ENCODE data around the gene BNIP1. TPM values are rescaled to one million over a fixed set of nuclear protein-coding genes. Genes with fewer than 3 reads are reported as not detected.

BNIP1 gene
- polyA plus RNA-seq, 1 donor from 2014 or later = 23.3 TPM

DNA sequence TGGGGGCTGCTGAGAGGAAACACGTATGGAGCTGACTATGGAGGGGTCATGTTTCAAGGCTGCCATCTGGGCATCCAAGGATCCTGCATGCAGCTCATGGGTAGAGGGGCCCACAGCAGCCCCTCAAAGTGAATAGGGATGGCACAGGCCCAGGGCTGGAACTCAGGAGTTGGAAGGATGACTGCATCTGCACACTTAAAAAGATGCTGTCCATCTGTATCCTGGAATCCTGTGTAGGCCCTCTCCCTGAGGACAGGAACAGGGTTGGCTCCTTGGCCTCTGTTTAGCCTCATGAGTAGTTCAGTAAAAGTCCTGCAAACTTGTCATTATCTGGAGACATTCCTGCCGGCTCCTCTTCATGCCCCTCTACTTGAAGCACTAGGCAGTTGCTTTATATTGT lies 4.0 kb downstream of the BNIP1 start:
- H3K36me3 ChIP-seq (ENCODE audit: insufficient read depth, low read length) = no peaks in the 10 kb centered on the region
- no peaks in the 10 kb centered on the region for H3K9me3 ChIP-seq (ENCODE audit: low read length)
- H3K9me2 ChIP-seq (ENCODE audit: insufficient read depth, low read length) = no peaks in the 10 kb centered on the region
- no peaks in the 10 kb centered on the region for H3K27me3 ChIP-seq (ENCODE audit: insufficient read depth, low read depth, low read length)
- TF ChIP-seq, protein P1, sequence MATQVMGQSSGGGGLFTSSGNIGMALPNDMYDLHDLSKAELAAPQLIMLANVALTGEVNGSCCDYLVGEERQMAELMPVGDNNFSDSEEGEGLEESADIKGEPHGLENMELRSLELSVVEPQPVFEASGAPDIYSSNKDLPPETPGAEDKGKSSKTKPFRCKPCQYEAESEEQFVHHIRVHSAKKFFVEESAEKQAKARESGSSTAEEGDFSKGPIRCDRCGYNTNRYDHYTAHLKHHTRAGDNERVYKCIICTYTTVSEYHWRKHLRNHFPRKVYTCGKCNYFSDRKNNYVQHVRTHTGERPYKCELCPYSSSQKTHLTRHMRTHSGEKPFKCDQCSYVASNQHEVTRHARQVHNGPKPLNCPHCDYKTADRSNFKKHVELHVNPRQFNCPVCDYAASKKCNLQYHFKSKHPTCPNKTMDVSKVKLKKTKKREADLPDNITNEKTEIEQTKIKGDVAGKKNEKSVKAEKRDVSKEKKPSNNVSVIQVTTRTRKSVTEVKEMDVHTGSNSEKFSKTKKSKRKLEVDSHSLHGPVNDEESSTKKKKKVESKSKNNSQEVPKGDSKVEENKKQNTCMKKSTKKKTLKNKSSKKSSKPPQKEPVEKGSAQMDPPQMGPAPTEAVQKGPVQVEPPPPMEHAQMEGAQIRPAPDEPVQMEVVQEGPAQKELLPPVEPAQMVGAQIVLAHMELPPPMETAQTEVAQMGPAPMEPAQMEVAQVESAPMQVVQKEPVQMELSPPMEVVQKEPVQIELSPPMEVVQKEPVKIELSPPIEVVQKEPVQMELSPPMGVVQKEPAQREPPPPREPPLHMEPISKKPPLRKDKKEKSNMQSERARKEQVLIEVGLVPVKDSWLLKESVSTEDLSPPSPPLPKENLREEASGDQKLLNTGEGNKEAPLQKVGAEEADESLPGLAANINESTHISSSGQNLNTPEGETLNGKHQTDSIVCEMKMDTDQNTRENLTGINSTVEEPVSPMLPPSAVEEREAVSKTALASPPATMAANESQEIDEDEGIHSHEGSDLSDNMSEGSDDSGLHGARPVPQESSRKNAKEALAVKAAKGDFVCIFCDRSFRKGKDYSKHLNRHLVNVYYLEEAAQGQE (IDR thresholded peaks at IDR 0.05; ENCODE audit: borderline replicate concordance) = no peak
- TF ChIP-seq EZH2 (IDR thresholded peaks at IDR 0.05; ENCODE audit: borderline replicate concordance, insufficient read depth, low read length, poor library complexity, severe bottlenecking) = no peak
- TF ChIP-seq MXI1 (conservative IDR thresholded peaks at IDR 0.05; ENCODE audit: poor library complexity, severe bottlenecking) = no peak
- TF ChIP-seq RAD21 (conservative IDR thresholded peaks at IDR 0.05) = no peak
- no peak for TF ChIP-seq EP300 (conservative IDR thresholded peaks at IDR 0.05; ENCODE audit: poor library complexity, severe bottlenecking)
- TF ChIP-seq POLR2AphosphoS5 (IDR thresholded peaks at IDR 0.05) = no peak
- no peak for TF ChIP-seq TAF1 (IDR thresholded peaks at IDR 0.05; ENCODE audit: low read depth)
- TF ChIP-seq, protein P2, sequence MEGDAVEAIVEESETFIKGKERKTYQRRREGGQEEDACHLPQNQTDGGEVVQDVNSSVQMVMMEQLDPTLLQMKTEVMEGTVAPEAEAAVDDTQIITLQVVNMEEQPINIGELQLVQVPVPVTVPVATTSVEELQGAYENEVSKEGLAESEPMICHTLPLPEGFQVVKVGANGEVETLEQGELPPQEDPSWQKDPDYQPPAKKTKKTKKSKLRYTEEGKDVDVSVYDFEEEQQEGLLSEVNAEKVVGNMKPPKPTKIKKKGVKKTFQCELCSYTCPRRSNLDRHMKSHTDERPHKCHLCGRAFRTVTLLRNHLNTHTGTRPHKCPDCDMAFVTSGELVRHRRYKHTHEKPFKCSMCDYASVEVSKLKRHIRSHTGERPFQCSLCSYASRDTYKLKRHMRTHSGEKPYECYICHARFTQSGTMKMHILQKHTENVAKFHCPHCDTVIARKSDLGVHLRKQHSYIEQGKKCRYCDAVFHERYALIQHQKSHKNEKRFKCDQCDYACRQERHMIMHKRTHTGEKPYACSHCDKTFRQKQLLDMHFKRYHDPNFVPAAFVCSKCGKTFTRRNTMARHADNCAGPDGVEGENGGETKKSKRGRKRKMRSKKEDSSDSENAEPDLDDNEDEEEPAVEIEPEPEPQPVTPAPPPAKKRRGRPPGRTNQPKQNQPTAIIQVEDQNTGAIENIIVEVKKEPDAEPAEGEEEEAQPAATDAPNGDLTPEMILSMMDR (IDR thresholded peaks at IDR 0.05; ENCODE audit: poor library complexity, severe bottlenecking) = no peak
- TF ChIP-seq SMC3 (conservative IDR thresholded peaks at IDR 0.05; ENCODE audit: poor library complexity) = no peak
- no peaks in the 10 kb centered on the region for H3K79me2 ChIP-seq (replicated peaks; ENCODE audit: insufficient read depth, low read length)
- no peak overlapping the region for H2AFZ ChIP-seq (ENCODE audit: low read depth, low read length)
- H4K20me1 ChIP-seq (ENCODE audit: insufficient read depth) = no peaks in the 10 kb centered on the region
- H3K4me2 ChIP-seq (ENCODE audit: low read length) = no peak overlapping the region
- H3F3A ChIP-seq (ENCODE audit: insufficient read depth, low read length, poor library complexity, severe bottlenecking) = no peaks in the 10 kb centered on the region
- H3K9ac ChIP-seq (ENCODE audit: low read length) = no peak overlapping the region
- H3K27ac ChIP-seq (ENCODE audit: low read length) = no peak overlapping the region
- H3K4me3 ChIP-seq (ENCODE audit: low read length) = no peak overlapping the region

DNA sequence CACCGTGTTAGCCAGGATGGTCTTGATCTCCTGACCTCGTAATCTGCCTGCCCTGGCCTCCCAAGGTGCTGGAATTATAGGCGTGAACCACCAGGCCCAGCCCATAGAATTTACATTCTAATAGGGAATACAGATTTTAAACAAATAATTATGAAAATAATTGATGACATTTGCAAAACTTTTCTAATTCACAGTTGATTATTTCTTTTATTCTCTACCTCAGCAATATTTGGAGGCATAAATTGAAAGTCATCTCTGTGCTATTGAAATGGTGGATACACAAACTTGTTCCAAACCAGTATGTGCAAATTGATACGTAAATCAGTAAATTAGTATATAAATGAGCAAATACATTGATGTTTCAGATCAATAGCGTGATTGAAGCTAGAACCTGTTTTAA lies 8.2 kb downstream of the BNIP1 start:
- Histone ChIP-seq H3K9me2 (ENCODE audit: insufficient read depth, low read length) (no peaks in the 10 kb centered on the region), H3K27ac (ENCODE audit: low read length) (no peak overlapping the region), H4K20me1 (ENCODE audit: insufficient read depth) (no peaks in the 10 kb centered on the region), H3K27me3 (ENCODE audit: insufficient read depth, low read depth, low read length) (no peaks in the 10 kb centered on the region), H3K36me3 (ENCODE audit: insufficient read depth, low read length) (no peaks in the 10 kb centered on the region), H3K4me2 (ENCODE audit: low read length) (no peak overlapping the region), H3K4me3 (ENCODE audit: low read length) (no peak overlapping the region), H2AFZ (ENCODE audit: low read depth, low read length) (no peak overlapping the region), H3F3A (ENCODE audit: insufficient read depth, low read length, poor library complexity, severe bottlenecking) (no peaks in the 10 kb centered on the region), H3K79me2 (replicated peaks; ENCODE audit: insufficient read depth, low read length) (no peaks in the 10 kb centered on the region), H3K9ac (ENCODE audit: low read length) (no peak overlapping the region), H3K9me3 (ENCODE audit: low read length) (no peaks in the 10 kb centered on the region)
- TF ChIP-seq, protein P2 (IDR thresholded peaks at IDR 0.05; ENCODE audit: poor library complexity, severe bottlenecking) = no peak
- no peak for TF ChIP-seq EP300 (conservative IDR thresholded peaks at IDR 0.05; ENCODE audit: poor library complexity, severe bottlenecking)
- no peak for TF ChIP-seq TAF1 (IDR thresholded peaks at IDR 0.05; ENCODE audit: low read depth)
- no peak for TF ChIP-seq EZH2 (IDR thresholded peaks at IDR 0.05; ENCODE audit: borderline replicate concordance, insufficient read depth, low read length, poor library complexity, severe bottlenecking)
- no peak for TF ChIP-seq MXI1 (conservative IDR thresholded peaks at IDR 0.05; ENCODE audit: poor library complexity, severe bottlenecking)
- TF ChIP-seq POLR2AphosphoS5 (IDR thresholded peaks at IDR 0.05) = no peak
- TF ChIP-seq SMC3 (conservative IDR thresholded peaks at IDR 0.05; ENCODE audit: poor library complexity) = no peak
- TF ChIP-seq RAD21 (conservative IDR thresholded peaks at IDR 0.05) = no peak
- TF ChIP-seq, protein P1 (IDR thresholded peaks at IDR 0.05; ENCODE audit: borderline replicate concordance) = no peak
